IPS-NIHi7 (cell line): ENCODE data around the gene ACADS.

Experiments
- DNase-seq: peaks from one replicate; pipeline ENCODE4 v3.0.0; 2012; ENCODE audit warnings: mixed read lengths; ENCODE audit errors: extremely low spot score

Gene ACADS

GRCh38 chr12:120700886-120701285 lies 24.7 kb upstream of the ACADS start:
- no peak for DNase-seq

GRCh38 chr12:120702637-120703036 lies 23.0 kb upstream of the ACADS start:
- no peak for DNase-seq

DNA sequence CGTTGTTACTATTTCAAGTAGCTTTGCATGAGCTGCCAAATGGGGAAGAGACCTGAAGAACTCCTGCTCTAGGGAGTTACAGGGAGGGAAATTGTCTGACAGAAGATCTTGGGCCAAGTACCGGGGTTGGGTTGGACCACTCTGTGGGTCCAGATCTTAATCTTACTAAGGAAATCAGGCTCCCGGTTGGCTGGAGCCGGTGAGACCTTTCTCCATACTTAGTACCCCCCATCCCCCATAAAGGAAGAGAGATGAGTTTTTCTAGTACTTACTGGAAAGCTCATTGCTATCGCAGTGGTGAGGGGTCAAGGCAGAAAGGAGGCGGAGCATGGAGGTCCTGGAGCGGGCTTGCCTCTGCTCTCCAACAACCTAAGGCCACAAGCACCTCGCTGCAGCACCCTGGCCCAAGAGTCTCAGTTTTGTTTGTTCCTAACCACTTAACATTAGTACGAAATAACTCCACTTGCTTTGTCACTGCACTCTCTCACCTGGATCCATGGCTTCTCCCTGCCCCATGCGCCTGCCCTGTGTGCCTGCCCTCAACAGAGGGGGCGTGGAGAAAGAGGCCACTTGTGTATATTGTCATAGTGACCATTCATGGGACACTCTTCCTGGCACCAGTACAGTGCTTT lies 22.2 kb upstream of the ACADS start:
- no peak for DNase-seq

- DNase-seq, result no peak
These were observed 20.0 kb upstream of the ACADS start for GRCh38 chr12:120705618-120706017.

- DNase-seq, result no peak
These were observed 19.6 kb upstream of the ACADS start for GRCh38 chr12:120706029-120706428.

DNA sequence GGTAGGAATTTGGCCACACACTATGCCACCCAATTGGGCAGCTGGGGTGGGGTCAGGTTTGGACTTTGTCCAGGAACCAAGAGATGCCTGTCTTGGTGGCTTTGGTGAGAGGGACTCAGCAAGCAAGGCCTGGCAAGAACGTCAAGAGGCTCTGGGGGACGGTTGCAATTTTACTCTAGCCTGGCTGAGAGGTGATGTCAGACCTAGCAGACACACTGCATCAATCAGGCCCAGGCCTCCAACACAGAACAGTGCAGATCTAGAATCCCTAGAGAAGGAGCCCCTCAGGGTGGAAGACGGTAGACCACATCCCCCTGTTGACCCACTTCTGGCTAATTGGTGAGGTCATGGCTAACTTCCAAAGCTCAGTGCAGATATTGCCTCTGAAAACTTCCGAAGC lies 17.0 kb upstream of the ACADS start:
- no peak for DNase-seq

GRCh38 chr12:120710031-120710804 lies 15.4 kb upstream of the ACADS start, which contains the start of gene UNC119B:
Gene UNC119B (plus strand): TSS chr12:120710458. CDS start chr12:120710475, 17 bp downstream.
- DNase-seq, result peak; percentile 87

- DNase-seq, result peak; percentile 62
These were observed 14.8 kb upstream of the ACADS start for GRCh38 chr12:120710805-120711296.

DNA sequence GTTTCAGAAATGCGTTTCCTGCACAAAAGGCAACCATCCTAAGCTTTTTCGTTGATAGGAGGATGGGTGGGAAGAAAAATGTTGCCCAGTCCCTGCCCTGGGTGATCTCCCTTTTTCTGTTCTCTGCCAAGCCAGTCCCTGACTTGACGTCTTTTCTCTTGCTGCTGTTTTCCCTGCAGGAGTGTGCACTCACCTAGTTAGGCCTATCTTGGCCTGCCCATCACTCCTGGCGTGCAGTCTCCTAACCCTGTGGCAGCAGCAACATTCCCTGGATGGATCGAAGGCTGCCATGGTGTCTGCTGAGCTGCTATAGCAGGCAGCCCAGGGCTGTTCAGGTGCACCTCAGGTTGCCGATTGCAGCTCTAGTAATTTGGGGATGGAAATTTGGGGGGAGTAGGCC lies 14.2 kb upstream of the ACADS start:
- no peak for DNase-seq

DNA sequence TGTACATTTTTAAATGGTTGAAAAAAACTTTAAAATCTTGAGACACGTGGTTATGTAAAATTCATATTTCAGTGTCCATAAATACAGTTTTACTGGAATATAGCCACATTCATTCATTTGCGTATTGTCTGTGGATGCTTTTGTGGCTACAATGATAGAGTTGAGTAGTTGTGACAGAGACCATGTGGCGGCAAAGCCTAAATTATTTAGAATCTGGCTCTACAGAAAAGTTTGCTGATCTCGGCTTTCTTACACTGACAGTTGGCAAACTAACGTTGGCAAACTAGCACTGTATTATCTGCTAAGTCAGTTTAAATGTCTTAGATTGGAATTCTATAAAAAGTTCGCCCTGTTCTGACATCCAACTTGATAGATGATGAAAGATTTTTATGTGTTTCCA lies 13.0 kb upstream of the ACADS start:
- no peak for DNase-seq

DNA sequence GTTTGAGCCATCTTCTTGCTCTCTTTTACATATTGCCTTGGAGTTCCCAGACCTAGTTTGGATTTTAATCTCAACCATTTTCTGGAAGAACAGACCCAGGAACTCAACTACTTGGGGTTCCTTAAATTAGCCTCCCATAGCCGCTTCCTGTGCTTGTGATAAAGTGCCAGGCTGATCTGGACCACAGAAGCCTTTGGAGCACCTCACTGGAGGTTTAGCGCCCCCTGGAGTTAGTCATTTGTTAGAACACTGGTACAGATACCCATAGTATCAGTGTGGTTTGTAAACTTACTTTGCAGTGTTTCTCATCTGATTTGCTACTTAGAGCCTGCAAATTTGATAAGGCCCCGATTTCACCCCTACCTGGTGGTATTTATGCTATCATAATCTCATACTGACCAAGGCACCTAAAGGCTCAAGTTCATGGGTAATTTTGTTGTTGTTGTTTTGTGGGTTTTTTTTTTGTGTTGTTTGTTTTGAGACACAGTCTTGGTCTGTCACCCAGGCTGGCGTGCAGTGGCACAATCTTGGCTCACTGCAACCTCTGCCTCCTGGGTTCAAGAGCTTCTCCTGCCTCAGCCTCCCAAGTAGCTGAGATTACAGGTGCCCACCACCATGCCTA lies 11.7 kb upstream of the ACADS start:
- peak; percentile 82 for DNase-seq

- no peak for DNase-seq
These were observed 7.6 kb upstream of the ACADS start for GRCh38 chr12:120718055-120718454.

GRCh38 chr12:120719072-120719471 lies 6.6 kb upstream of the ACADS start:
- DNase-seq, result no peak

DNA sequence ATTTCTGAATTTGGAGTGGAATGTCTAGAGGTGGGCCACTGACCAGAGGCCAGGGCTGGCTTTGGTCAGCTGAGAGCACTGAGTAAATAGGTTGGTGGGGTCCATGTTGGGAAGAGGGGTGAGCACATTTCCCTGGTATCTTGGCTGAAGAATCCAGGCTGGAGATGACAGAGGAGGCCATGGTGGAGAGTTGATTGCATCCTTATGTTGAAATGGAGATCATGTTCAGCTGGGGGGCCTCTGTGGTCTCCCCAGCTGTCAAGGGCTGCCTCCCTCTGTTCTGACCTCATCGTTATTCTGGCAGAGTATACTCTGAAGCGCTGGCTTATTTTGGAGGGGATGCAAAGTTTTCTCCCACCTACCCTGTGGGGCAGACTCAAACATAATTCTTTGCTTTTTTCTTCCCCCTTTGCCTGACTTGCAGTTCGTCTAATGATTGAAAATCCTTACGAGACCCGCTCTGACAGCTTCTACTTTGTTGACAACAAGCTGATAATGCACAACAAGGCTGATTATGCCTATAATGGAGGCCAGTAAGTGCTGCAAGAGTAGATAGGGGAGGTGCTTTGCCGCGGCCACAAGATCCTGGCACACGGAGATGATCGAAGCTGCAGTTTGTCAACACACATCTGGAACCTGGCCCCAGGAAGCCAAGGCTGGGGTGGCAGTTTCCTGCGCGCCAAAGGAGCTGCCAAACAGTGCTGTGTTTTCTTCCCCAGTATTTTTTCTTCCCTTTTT lies 6.0 kb upstream of the ACADS start:
- no peak for DNase-seq

- DNase-seq, result no peak
These were observed 5.2 kb upstream of the ACADS start for GRCh38 chr12:120720234-120720986.

- DNase-seq, result no peak
These were observed 4.4 kb upstream of the ACADS start for GRCh38 chr12:120720987-120721801.

- DNase-seq, result no peak
These were observed 3.8 kb upstream of the ACADS start for GRCh38 chr12:120721866-120722265.

DNA sequence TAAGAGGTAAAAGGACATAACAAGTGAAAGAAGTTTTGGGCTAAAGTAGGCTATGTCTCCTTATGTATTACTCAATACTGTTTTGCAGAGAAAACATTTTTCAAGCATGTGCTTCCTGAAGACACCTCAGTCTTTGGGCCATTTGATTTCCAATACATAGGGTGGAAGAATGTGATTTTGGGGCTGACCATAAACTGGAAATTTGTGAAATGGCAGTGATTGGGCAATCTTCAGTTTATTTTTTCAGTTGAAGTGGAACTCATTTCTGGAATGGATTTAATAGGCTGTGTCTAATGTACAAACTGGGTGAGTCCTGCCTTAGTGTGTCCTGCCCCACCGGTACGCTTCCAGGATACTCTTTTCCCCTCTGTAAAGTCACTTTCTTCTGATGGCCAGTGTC lies 2.8 kb upstream of the ACADS start:
- no peak for DNase-seq

DNA sequence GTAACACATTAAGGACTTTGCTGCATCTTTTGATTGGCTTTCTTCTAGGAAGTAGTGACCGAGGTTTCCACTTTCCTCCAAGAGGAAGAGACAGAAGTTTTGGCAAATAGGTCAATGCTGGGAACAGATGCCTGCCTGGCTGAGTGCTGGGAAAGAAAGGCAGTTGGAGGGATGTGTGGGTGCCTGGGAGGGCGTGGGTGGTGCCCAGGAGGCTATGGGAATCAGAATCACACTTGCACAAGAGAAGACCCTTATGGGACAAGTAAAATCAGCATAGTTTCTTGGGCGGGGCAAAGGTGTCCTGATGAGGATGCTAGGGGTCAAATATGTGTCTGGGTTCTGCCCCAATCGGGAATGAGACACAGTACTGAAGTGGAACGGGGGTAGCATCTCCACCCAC lies 906 bp upstream of the ACADS start:
- no peak for DNase-seq

GRCh38 chr12:120725151-120725658 lies 421 bp upstream of the ACADS start:
- peak; percentile 34 for DNase-seq

DNA sequence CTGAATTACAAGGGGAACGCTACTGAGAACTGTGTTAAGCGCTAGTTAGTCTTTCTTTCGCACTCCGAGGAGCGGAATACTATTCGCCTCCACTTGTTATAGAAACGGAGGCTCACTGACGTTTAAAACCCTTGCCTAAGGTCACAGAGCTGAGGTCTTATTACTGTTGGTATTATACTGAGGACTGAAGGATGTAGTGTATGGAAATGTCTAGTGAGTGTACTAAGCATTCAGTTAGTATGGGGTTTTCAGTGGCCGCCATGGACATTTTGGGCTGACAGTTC lies 826 bp downstream of the ACADS start:
- no peak for DNase-seq
